GM12872 (cell line): ENCODE data around the gene PTPRD.

ENCODE experiments used
- CTCF ChIP-seq: IDR thresholded peaks from 3 replicates; pipeline ENCODE4 v1.5.1; 2011; ENCODE audit warnings: low read depth, mild to moderate bottlenecking, low read length, moderate library complexity; ENCODE audit not compliant: insufficient read depth

PTPRD gene

GRCh38 chr9:8694983-8695588, 1917.7 kb downstream of the PTPRD start:
- TF ChIP-seq CTCF: no peak

DNA sequence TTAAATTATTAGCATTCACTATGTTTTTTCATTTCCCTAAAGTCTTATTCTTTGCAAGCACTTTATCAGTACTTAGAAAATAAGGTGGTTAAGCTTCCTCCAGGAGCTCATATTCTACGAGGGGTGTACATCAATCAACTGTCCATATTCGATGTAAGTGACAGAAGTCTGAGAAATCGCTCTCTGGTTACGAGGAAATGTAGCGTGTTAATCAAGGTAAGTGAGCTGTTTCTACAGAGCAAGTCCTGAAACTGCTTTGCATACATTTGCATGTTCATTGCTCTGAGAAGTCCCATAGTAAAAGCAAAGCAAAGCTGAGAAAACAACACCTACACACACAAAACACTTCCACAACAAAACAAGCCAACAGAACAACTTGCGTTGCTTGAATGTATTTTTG, 1919.3 kb downstream of the PTPRD start:
- no peak for TF ChIP-seq CTCF

DNA sequence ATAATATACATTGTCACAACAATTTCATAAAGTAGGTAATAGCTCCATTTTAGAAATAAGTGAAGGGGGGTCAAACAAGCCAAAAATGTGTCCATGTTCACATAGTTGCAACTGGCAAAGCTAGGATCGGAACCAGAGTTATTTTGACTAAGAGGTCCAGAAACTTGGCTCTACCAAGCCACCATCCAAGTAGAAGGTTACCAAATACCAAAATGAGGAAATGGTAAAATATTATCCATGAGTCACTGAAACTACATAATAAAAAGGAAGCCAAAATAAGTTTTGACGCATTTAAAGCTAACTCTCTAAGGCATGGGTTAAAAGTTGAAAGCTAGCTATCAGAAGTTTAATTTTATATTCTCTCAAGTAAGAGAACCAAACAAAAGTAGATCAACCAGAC, 1926.3 kb downstream of the PTPRD start:
- no peak for TF ChIP-seq CTCF

DNA sequence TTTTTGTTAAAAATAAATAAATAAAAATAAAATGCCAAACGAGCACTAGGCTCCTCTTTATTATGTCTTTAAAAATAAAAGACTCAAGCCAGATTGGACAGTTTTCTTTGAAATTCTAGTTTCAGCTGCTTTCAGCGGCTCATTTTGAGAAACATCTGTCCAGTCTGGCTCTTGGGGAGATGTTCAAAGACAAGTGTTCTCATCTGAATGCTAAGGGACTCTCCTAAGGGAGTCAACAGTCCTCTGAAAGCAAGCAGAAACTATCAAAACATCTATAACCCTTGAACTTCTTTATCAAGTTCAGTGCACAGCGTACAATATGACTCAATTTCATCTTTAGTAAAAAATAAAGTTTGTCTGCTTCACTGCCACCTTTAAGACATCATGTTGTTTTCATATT, 1927.0 kb downstream of the PTPRD start:
- no peak for TF ChIP-seq CTCF

- no peak for TF ChIP-seq CTCF
Observed at GRCh38 chr9:8684978-8685708, 1927.7 kb downstream of the PTPRD start.

DNA sequence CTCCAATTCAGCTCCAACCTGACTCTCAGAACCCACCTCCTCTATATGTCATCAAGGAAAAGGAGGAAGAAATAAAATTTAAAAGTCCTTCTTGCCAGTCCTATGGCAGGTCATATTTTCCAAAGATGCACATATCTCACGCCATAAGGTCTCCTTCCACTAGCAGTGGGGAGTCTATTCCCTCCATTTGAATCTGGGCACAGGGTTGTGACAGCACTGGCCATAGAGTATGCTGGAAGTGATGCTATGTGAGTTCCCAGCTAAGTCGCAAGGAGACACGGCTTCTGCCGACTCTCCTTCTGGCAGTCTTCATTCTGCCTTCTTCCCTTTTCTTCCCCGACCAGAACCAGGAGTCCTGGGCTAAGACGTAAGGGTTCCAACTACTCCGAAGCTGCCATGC, 1929.3 kb downstream of the PTPRD start:
- TF ChIP-seq CTCF: no peak

GRCh38 chr9:8680658-8681057, 1932.1 kb downstream of the PTPRD start:
- TF ChIP-seq CTCF: no peak
